ENCODE measurements around the gene DCUN1D5. TPM values are rescaled to one million over a fixed set of nuclear protein-coding genes. Genes with fewer than 3 reads are reported as not detected.

Gene DCUN1D5
- total RNA-seq, 1 experiment from 2014 or later: 68.3 TPM

- POLR2A ChIA-PET: no interaction called here
- BruUV-seq (replicated peaks): no TSS peak
- no peak for DNase-seq (ENCODE audit: low read depth, low spot score)
- TF ChIP-seq CTCF (IDR thresholded peaks at IDR 0.05) (peak; percentile 48; the same call in 1 of the 2 replicates), SIN3A (IDR thresholded peaks at IDR 0.05; ENCODE audit: borderline replicate concordance, insufficient read depth, low read depth, low read length) (no peak)
- no peak for ATAC-seq
- intact Hi-C loops (cut with micrococcal nuclease; ENCODE audit: unreplicated experiment): no loop called here
- H3K36me3 ChIP-seq (ENCODE audit: control insufficient read depth, insufficient read depth, low read length): no peaks in the 10 kb centered on the region
- no peaks in the 10 kb centered on the region for H3K9me3 ChIP-seq (ENCODE audit: control insufficient read depth, insufficient read depth, low read depth, low read length)
- H3K4me1 ChIP-seq (ENCODE audit: control insufficient read depth, insufficient read depth, low read length): peaks cover 6% of the 10 kb centered on the region; the same call in 1 of the 2 replicates
- H3K27ac ChIP-seq (ENCODE audit: low read length): no peak overlapping the region
- CTCF ChIA-PET: no interaction called here
- in situ Hi-C loops (cut with HindIII; ENCODE audit: low pct_unique_long_range_greater_than_20kb, low sequenced_read_pairs): no loop called here
- no peaks in the 10 kb centered on the region for H3K27me3 ChIP-seq (ENCODE audit: control insufficient read depth, insufficient read depth, low read length)
- H3K4me3 ChIP-seq (ENCODE audit: low read depth in 2 of 2, low read length in 2 of 2): peak overlapping the region; percentile 84 to 92
Measured at GRCh38 chr11:103110391-103110790, 18.4 kb upstream of the DCUN1D5 start.

- ChIA-PET POLR2A (interaction anchor here (1.5 kb wide), 1 partner anchor 18 kb away, joined by 14 read pairs; the partner anchor contains the start of gene DCUN1D5), CTCF (interaction anchor here (1.0 to 1.9 kb wide), 3 partner anchors 9 to 92 kb away, joined by 3 to 6 read pairs (median 4); partner anchors contain the start of gene DCUN1D5)
- Histone ChIP-seq H3K4me1 (ENCODE audit: control insufficient read depth, insufficient read depth, low read length) (peaks cover 6% of the 10 kb centered on the region; the same call in 1 of the 2 replicates), H3K9me3 (ENCODE audit: control insufficient read depth, insufficient read depth, low read depth, low read length) (no peaks in the 10 kb centered on the region), H3K36me3 (ENCODE audit: control insufficient read depth, insufficient read depth, low read length) (no peaks in the 10 kb centered on the region), H3K27me3 (ENCODE audit: control insufficient read depth, insufficient read depth, low read length) (no peaks in the 10 kb centered on the region), H3K4me3 (ENCODE audit: low read depth in 2 of 2, low read length in 2 of 2) (peak overlapping the region; percentile 84 to 92), H3K27ac (ENCODE audit: low read length) (peak overlapping the region; percentile 86)
- in situ Hi-C loops (cut with HindIII; ENCODE audit: low pct_unique_long_range_greater_than_20kb, low sequenced_read_pairs) (no loop called here), intact Hi-C loops (cut with micrococcal nuclease; ENCODE audit: unreplicated experiment) (no loop called here)
- DNase-seq (ENCODE audit: low read depth, low spot score): peak; percentile 24
- TF ChIP-seq REST (IDR thresholded peaks at IDR 0.05; ENCODE audit: insufficient read depth in 1 of 2, low read depth in 2 of 2, low read length in 1 of 2): no peak
- TF ChIP-seq TCF7L2 (IDR thresholded peaks at IDR 0.05; ENCODE audit: low read depth, low read length): no peak
- TF ChIP-seq SIN3A (IDR thresholded peaks at IDR 0.05; ENCODE audit: borderline replicate concordance, insufficient read depth, low read depth, low read length): no peak
- TF ChIP-seq CTCF (IDR thresholded peaks at IDR 0.05): no peak
- no peak for TF ChIP-seq POLR2AphosphoS5 (IDR thresholded peaks at IDR 0.05; ENCODE audit: low read depth, low read length)
- BruUV-seq (replicated peaks): TSS peak; percentile 64
- ATAC-seq: peak; percentile 67; the same call in 1 of the 2 replicates
Measured at GRCh38 chr11:103109818-103110388, 17.9 kb upstream of the DCUN1D5 start.

Data from Panc1 (cell line).